ENCODE measurements around the gene PLA2G5. TPM values are rescaled to one million over a fixed set of nuclear protein-coding genes. Genes with fewer than 3 reads are reported as not detected.
A peak's percentile ranks its signal among the peaks of the same experiment; 100 is the strongest.
"Not testable (repeated sequence)": the region's sequence is repeated elsewhere in the genome, so short reads cannot be mapped to it uniquely, and the experiment has no call there.

The PLA2G5 gene
- polyA plus RNA-seq, 4 donors = 1.4 to 2.9 TPM; not detected in 2

GRCh38 chr1:20123722-20124455, 53.9 kb downstream of the PLA2G5 start:
- Histone ChIP-seq H3K9me3 (ENCODE audit: control insufficient read depth in 2 of 2, insufficient read depth in 1 of 2, low read depth in 1 of 2, low read length in 1 of 2) (no peaks in the 10 kb centered on the region), H3K4me3 (ENCODE audit: low read depth in 1 of 3, low read length in 3 of 3) (no peak overlapping the region), H3K36me3 (ENCODE audit: control insufficient read depth in 3 of 3, insufficient read depth in 2 of 3, low read depth in 1 of 3, low read length in 3 of 3) (no peaks in the 10 kb centered on the region), H3K27me3 (ENCODE audit: control insufficient read depth in 3 of 3, insufficient read depth in 3 of 3, low read length in 3 of 3) (no peaks in the 10 kb centered on the region), H3K4me1 (ENCODE audit: control insufficient read depth in 3 of 3, insufficient read depth in 2 of 3, low read depth in 1 of 3, low read length in 2 of 3) (no peaks in the 10 kb centered on the region), H3K27ac (ENCODE audit: low read depth in 1 of 3, low read length in 2 of 3) (no peak overlapping the region)
- FAIRE-seq (no peak), DNase-seq (peak in 1 of 2 donors; percentile 27)
- 33 to 62% (median 39%) methylated on average over 10 of the region's 10 CpGs for WGBS, 3 donors

GRCh38 chr1:20124456-20125057, 54.6 kb downstream of the PLA2G5 start:
- DNase-seq = peak in 1 of 2 donors; percentile 74
- FAIRE-seq = no peak
- no peak overlapping the region for H3K27ac ChIP-seq (ENCODE audit: low read depth in 1 of 3, low read length in 2 of 3)
- WGBS, 3 donors = 39 to 75% (median 41%) methylated on average over 7 of the region's 7 CpGs
- no peak overlapping the region for H3K4me3 ChIP-seq (ENCODE audit: low read depth in 1 of 3, low read length in 3 of 3)
- no peaks in the 10 kb centered on the region for H3K4me1 ChIP-seq (ENCODE audit: control insufficient read depth in 3 of 3, insufficient read depth in 2 of 3, low read depth in 1 of 3, low read length in 2 of 3)
- no peaks in the 10 kb centered on the region for H3K36me3 ChIP-seq (ENCODE audit: control insufficient read depth in 3 of 3, insufficient read depth in 2 of 3, low read depth in 1 of 3, low read length in 3 of 3)
- H3K9me3 ChIP-seq (ENCODE audit: control insufficient read depth in 2 of 2, insufficient read depth in 1 of 2, low read depth in 1 of 2, low read length in 1 of 2) = peaks cover 0 to 3% of the 10 kb centered on the region in 2 donors
- H3K27me3 ChIP-seq (ENCODE audit: control insufficient read depth in 3 of 3, insufficient read depth in 3 of 3, low read length in 3 of 3) = no peaks in the 10 kb centered on the region

GRCh38 chr1:20125100-20125499, 55.1 kb downstream of the PLA2G5 start:
- H3K4me1 ChIP-seq (ENCODE audit: control insufficient read depth in 3 of 3, insufficient read depth in 2 of 3, low read depth in 1 of 3, low read length in 2 of 3) = no peaks in the 10 kb centered on the region
- WGBS, 3 donors = 76 to 78% (median 77%) methylated on average over 10 of the region's 10 CpGs
- DNase-seq (no peak), FAIRE-seq (no peak)
- peaks cover 0 to 3% of the 10 kb centered on the region in 2 donors for H3K9me3 ChIP-seq (ENCODE audit: control insufficient read depth in 2 of 2, insufficient read depth in 1 of 2, low read depth in 1 of 2, low read length in 1 of 2)
- H3K27me3 ChIP-seq (ENCODE audit: control insufficient read depth in 3 of 3, insufficient read depth in 3 of 3, low read length in 3 of 3) = no peaks in the 10 kb centered on the region
- no peak overlapping the region for H3K27ac ChIP-seq (ENCODE audit: low read depth in 1 of 3, low read length in 2 of 3)
- H3K4me3 ChIP-seq (ENCODE audit: low read depth in 1 of 3, low read length in 3 of 3) = no peak overlapping the region
- H3K36me3 ChIP-seq (ENCODE audit: control insufficient read depth in 3 of 3, insufficient read depth in 2 of 3, low read depth in 1 of 3, low read length in 3 of 3) = no peaks in the 10 kb centered on the region

- Histone ChIP-seq H3K4me3 (ENCODE audit: low read depth in 1 of 3, low read length in 3 of 3) (no peak overlapping the region), H3K36me3 (ENCODE audit: control insufficient read depth in 3 of 3, insufficient read depth in 2 of 3, low read depth in 1 of 3, low read length in 3 of 3) (no peaks in the 10 kb centered on the region), H3K27me3 (ENCODE audit: control insufficient read depth in 3 of 3, insufficient read depth in 3 of 3, low read length in 3 of 3) (no peaks in the 10 kb centered on the region), H3K27ac (ENCODE audit: low read depth in 1 of 3, low read length in 2 of 3) (no peak overlapping the region), H3K9me3 (ENCODE audit: control insufficient read depth in 2 of 2, insufficient read depth in 1 of 2, low read depth in 1 of 2, low read length in 1 of 2) (peaks cover 0 to 3% of the 10 kb centered on the region in 2 donors), H3K4me1 (ENCODE audit: control insufficient read depth in 3 of 3, insufficient read depth in 2 of 3, low read depth in 1 of 3, low read length in 2 of 3) (no peaks in the 10 kb centered on the region)
- 70 to 76% (median 75%) methylated on average over 9 of the region's 9 CpGs for WGBS, 3 donors
- FAIRE-seq = no peak
- DNase-seq = no peak
Measured at GRCh38 chr1:20126041-20126805, 56.2 kb downstream of the PLA2G5 start.

GRCh38 chr1:20126806-20127440, 56.9 kb downstream of the PLA2G5 start:
- peaks cover 0 to 3% of the 10 kb centered on the region in 2 donors for H3K9me3 ChIP-seq (ENCODE audit: control insufficient read depth in 2 of 2, insufficient read depth in 1 of 2, low read depth in 1 of 2, low read length in 1 of 2)
- no peaks in the 10 kb centered on the region for H3K36me3 ChIP-seq (ENCODE audit: control insufficient read depth in 3 of 3, insufficient read depth in 2 of 3, low read depth in 1 of 3, low read length in 3 of 3)
- H3K27ac ChIP-seq (ENCODE audit: low read depth in 1 of 3, low read length in 2 of 3) = no peak overlapping the region
- no peaks in the 10 kb centered on the region for H3K4me1 ChIP-seq (ENCODE audit: control insufficient read depth in 3 of 3, insufficient read depth in 2 of 3, low read depth in 1 of 3, low read length in 2 of 3)
- H3K4me3 ChIP-seq (ENCODE audit: low read depth in 1 of 3, low read length in 3 of 3) = no peak overlapping the region
- 93 to 95% (median 95%) methylated on average over 10 of the region's 10 CpGs for WGBS, 3 donors
- FAIRE-seq (no peak), DNase-seq (no peak)
- no peaks in the 10 kb centered on the region for H3K27me3 ChIP-seq (ENCODE audit: control insufficient read depth in 3 of 3, insufficient read depth in 3 of 3, low read length in 3 of 3)

GRCh38 chr1:20130518-20130917, 60.5 kb downstream of the PLA2G5 start:
- DNase-seq; H3K4me1 ChIP-seq (ENCODE audit: control insufficient read depth in 3 of 3, insufficient read depth in 2 of 3, low read depth in 1 of 3, low read length in 2 of 3); H3K4me3 ChIP-seq (ENCODE audit: low read depth in 1 of 3, low read length in 3 of 3); H3K9me3 ChIP-seq (ENCODE audit: control insufficient read depth in 2 of 2, insufficient read depth in 1 of 2, low read depth in 1 of 2, low read length in 1 of 2); FAIRE-seq; H3K27ac ChIP-seq (ENCODE audit: low read depth in 1 of 3, low read length in 2 of 3); H3K27me3 ChIP-seq (ENCODE audit: control insufficient read depth in 3 of 3, insufficient read depth in 3 of 3, low read length in 3 of 3); H3K36me3 ChIP-seq (ENCODE audit: control insufficient read depth in 3 of 3, insufficient read depth in 2 of 3, low read depth in 1 of 3, low read length in 3 of 3): not testable (repeated sequence)
- WGBS, 3 donors = 91 to 95% (median 94%) methylated on average over 3 of the region's 3 CpGs

GRCh38 chr1:20134995-20135394, 65.0 kb downstream of the PLA2G5 start:
- Histone ChIP-seq H3K36me3 (ENCODE audit: control insufficient read depth in 3 of 3, insufficient read depth in 2 of 3, low read depth in 1 of 3, low read length in 3 of 3) (no peaks in the 10 kb centered on the region), H3K4me1 (ENCODE audit: control insufficient read depth in 3 of 3, insufficient read depth in 2 of 3, low read depth in 1 of 3, low read length in 2 of 3) (no peaks in the 10 kb centered on the region), H3K27me3 (ENCODE audit: control insufficient read depth in 3 of 3, insufficient read depth in 3 of 3, low read length in 3 of 3) (no peaks in the 10 kb centered on the region), H3K4me3 (ENCODE audit: low read depth in 1 of 3, low read length in 3 of 3) (no peak overlapping the region), H3K9me3 (ENCODE audit: control insufficient read depth in 2 of 2, insufficient read depth in 1 of 2, low read depth in 1 of 2, low read length in 1 of 2) (no peaks in the 10 kb centered on the region), H3K27ac (ENCODE audit: low read depth in 1 of 3, low read length in 2 of 3) (no peak overlapping the region)
- FAIRE-seq = no peak
- no peak for DNase-seq
- 83 to 95% (median 93%) methylated on average over 3 of the region's 3 CpGs for WGBS, 3 donors

- 94 to 96% (median 96%) methylated on average over 3 of the region's 3 CpGs for WGBS, 3 donors
- DNase-seq (no peak), FAIRE-seq (no peak)
- Histone ChIP-seq H3K36me3 (ENCODE audit: control insufficient read depth in 3 of 3, insufficient read depth in 2 of 3, low read depth in 1 of 3, low read length in 3 of 3) (no peaks in the 10 kb centered on the region), H3K9me3 (ENCODE audit: control insufficient read depth in 2 of 2, insufficient read depth in 1 of 2, low read depth in 1 of 2, low read length in 1 of 2) (no peaks in the 10 kb centered on the region), H3K27ac (ENCODE audit: low read depth in 1 of 3, low read length in 2 of 3) (no peak overlapping the region), H3K27me3 (ENCODE audit: control insufficient read depth in 3 of 3, insufficient read depth in 3 of 3, low read length in 3 of 3) (no peaks in the 10 kb centered on the region), H3K4me3 (ENCODE audit: low read depth in 1 of 3, low read length in 3 of 3) (no peak overlapping the region), H3K4me1 (ENCODE audit: control insufficient read depth in 3 of 3, insufficient read depth in 2 of 3, low read depth in 1 of 3, low read length in 2 of 3) (no peaks in the 10 kb centered on the region)
Measured at GRCh38 chr1:20136249-20136648, 66.3 kb downstream of the PLA2G5 start.

Measured in small intestine (tissue), 7 donors.